GM19463 (cell line): ENCODE measurements around the gene CA10.

Experiments used
- ATAC-seq: cut with Tn5 transposase; IDR thresholded peaks from one replicate; pipeline ENCODE4 v1.9.1; 2021; ENCODE audit warnings: mild to moderate bottlenecking, moderate library complexity; ENCODE audit not compliant: unreplicated experiment

Gene CA10

DNA sequence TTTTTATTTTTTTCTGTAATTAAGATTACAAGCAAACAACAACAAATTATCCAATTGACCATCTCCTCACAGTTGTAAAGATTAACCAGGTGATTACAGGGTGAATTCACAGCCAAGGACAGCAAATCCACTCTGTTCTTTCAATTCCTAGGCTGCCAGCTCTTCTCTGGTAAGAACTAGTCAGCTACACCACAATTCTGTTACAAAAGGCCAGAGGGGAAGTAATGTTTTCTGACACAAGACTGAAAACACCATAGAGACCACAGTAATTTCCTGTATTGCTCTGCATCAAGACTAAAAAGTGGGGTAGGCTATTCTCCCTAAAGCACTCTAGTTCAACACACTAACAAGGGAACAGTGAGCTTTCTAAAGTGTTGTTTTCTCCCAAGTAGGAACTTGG lies 10.6 kb downstream of the CA10 start:
- ATAC-seq: peak; percentile 72

GRCh38 chr17:52147431-52147830 lies 11.1 kb downstream of the CA10 start:
- ATAC-seq: peak; percentile 55

GRCh38 chr17:52145476-52145875 lies 13.0 kb downstream of the CA10 start:
- ATAC-seq: no peak

DNA sequence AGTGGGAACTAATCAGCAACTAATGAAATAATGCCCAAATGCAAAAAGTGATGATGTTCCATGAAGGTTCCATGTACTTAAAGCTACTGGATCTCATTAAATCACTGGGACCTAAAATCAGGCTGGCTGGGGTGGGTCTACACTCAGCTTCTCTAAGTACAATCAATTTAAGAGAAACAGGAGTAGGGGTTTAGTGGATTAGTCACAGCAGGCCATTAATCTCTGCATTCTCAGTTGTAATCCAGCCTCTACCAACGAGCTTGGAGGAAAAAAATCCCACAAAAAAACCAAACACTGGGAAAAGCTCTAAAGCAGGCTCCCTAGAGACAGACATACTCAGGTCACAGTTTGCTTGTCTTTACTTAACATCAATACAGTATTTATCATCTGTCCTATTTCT lies 15.0 kb downstream of the CA10 start:
- ATAC-seq: no peak

- no peak for ATAC-seq
Observed at GRCh38 chr17:52140601-52141000, 17.9 kb downstream of the CA10 start.

DNA sequence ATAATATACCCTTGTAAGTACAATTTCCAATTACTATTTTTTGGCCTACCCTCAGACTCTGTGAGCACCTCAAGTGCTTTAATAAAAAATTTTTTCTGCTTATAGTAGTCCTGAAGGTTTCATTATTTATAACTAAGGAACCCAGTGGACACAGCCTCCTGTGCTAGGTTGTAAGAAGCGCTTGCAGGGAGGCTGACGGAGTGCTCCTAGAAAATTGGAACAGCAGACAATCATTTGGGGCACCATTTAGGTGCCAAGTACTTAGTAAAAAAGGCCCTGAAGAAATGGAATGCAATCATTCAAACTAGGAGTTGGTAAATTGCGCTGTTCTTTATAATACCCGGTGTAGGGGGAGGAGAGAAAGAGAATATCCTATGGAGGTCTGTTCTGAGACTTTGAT lies 19.8 kb downstream of the CA10 start:
- ATAC-seq: no peak

DNA sequence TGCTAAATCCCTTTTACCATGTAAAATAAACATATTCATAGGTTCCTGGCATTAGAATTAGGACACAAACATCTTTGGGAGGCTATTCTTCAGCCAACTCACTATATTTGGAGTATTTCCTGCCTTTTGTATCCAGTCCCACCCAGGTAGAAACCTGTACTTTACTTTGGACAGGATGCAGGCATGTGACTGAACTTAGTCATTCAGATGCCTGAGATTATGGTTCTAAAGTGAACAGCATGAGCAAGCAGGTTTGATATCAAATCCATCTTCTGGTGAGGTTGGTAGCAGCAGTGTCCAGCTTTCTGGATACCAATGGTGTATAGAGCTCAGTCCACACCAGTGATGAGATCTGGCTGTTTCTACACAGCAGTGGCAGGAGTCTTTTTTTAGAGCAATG lies 20.2 kb downstream of the CA10 start:
- no peak for ATAC-seq

DNA sequence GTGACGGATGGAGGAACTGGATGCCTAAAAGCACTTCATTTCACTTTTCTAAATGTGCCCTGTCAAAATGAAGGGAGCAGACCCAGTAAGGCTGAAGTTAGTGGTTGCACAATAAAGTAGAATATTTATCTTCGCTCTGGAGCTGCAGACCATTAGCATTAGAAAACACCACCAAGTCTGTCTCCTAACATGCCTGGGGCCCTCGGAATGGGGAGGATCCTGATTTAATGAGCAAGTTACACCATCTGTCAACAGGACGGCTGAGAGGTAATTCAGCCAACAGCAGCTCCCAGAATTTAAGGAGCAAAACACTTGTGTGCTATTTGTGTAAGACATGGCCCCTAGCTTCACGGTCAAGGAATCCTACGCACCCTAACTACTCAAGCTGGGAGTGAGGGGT lies 22.3 kb downstream of the CA10 start:
- ATAC-seq: no peak

DNA sequence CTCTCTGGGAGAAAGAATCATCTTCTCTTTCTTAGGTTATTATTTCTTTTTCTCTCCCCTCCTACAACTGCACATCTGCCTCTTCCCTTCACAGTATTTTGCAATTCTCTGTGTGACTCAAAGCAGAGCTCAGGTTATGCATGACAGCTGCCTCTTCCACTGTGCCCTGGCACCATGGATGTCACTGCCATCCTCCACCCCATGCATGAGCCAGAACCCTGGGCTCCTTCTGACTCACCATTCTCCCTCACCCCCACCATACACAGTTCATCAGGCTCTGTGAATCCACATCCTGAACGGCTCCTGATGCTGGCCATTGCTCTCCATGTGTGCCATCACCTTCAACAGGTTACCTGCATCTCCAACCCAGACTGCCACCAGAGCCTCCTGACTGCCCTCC lies 23.9 kb downstream of the CA10 start:
- ATAC-seq: no peak

DNA sequence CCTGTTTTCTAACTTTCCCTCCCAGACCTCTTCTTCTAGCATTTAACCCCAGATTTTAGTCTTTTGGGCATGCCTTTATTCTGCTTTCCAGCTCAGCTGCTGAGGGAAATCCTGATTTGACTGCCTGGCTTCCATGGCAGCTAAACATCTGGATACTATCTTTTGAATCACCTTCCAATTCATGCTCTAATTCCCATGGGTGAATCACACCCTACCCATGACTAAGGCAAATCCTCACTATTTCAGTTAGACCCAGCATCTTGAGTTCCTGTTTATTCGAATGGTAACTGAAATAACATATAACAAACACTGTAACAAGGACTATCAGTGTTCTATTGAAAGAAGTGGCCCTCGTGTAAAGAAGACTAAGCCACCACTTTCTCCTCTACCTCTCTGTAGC lies 29.8 kb downstream of the CA10 start:
- ATAC-seq: no peak

GRCh38 chr17:52124993-52125392 lies 33.5 kb downstream of the CA10 start:
- ATAC-seq: no peak

- ATAC-seq: no peak
Observed at GRCh38 chr17:52124561-52124960, 34.0 kb downstream of the CA10 start.

GRCh38 chr17:52120465-52120864 lies 38.0 kb downstream of the CA10 start:
- ATAC-seq: no peak

DNA sequence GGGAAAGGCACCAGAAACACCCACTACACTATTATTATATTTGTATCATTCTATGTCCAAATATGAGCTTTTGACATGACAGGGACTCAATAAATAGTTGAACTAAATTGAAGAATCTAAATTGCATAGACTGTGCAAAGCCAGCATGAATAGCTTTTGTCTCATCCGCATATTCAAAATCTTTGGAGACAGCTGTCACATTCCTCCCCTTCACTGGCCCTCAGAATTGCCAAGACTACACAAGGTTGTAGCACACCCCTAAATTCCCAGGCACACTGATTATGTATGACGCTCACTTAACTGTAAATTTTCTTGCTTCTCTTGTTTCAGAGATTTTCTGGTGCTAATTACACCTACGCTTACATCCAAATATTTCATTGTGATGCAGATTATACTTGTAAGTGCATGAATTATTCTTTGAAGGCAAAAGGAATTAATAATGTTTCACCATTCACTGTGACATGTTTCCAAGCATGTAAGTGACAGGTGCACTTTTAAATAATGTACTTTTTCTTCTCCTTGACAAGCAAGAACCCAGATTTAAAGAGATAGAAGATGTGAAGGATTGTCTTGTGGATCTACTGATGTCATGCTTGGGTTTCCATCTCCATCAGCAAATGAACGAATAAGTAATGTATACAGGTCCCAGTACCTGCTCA lies 47.5 kb downstream of the CA10 start:
- no peak for ATAC-seq

- ATAC-seq: no peak
Observed at GRCh38 chr17:52106638-52107261, 51.8 kb downstream of the CA10 start.

GRCh38 chr17:52106072-52106471 lies 52.4 kb downstream of the CA10 start:
- ATAC-seq: no peak

GRCh38 chr17:52105591-52105990 lies 52.9 kb downstream of the CA10 start:
- ATAC-seq: no peak

DNA sequence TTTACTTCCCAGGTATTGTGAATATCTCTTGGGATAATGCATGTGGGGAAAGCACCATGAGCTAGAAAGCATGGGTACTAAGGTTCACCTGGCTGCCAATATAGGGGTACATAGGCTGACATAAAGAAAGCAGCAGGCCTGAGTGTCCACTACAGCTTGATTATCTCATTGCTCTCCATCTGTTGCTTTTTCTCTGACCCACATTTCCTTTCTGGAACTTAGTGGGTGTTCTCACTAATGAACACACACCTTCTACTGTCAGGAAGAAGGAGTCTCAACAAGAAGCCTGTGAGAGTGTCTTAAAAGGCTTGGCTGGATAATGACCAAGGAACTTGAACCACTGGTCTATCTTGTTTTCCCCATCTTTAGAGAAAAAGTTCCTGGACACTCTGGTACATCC lies 62.5 kb downstream of the CA10 start:
- ATAC-seq: no peak

DNA sequence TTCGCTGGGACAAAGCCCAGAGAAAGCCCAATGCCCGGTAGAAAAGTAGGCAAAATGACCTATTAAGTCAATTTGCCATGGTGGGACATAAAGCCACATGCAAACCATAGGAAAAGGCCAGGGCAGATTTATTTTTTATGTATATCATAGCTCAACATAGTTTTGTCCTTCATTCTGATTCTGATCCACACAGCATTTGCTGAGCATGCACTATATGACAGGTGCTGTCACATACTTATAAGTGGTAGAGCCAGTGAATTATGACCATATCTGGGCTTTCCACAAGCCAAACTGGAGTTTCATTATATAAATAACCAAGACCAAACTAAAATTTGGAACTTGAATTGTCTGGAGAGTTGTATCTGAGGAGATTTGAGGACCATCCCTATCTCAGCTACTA lies 74.3 kb downstream of the CA10 start:
- no peak for ATAC-seq

GRCh38 chr17:52079496-52079895 lies 79.0 kb downstream of the CA10 start:
- no peak for ATAC-seq

- no peak for ATAC-seq
Observed at GRCh38 chr17:52071712-52072111, 86.8 kb downstream of the CA10 start.

GRCh38 chr17:52064791-52065211 lies 93.7 kb downstream of the CA10 start:
- no peak for ATAC-seq

DNA sequence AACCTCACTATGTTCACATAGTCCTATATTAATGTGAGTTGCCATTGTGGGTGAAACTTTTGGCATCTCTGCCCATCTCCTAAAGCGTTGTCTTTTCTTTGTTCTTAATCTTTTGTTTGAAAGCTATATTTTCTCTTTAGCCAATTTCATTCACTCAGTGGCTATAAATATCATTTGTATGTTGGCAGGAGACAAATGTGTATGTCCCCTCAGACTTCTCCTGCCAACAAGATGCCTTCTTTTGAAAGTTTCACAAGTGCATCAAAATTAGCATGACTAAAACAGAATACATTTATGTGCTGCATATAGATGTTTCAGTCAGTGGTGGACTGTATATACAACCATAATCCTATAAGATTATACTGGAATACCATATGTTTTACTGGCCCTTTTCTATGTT lies 109.0 kb downstream of the CA10 start:
- no peak for ATAC-seq
